ENCODE measurements around the gene PCBP1.

Gene PCBP1

DNA sequence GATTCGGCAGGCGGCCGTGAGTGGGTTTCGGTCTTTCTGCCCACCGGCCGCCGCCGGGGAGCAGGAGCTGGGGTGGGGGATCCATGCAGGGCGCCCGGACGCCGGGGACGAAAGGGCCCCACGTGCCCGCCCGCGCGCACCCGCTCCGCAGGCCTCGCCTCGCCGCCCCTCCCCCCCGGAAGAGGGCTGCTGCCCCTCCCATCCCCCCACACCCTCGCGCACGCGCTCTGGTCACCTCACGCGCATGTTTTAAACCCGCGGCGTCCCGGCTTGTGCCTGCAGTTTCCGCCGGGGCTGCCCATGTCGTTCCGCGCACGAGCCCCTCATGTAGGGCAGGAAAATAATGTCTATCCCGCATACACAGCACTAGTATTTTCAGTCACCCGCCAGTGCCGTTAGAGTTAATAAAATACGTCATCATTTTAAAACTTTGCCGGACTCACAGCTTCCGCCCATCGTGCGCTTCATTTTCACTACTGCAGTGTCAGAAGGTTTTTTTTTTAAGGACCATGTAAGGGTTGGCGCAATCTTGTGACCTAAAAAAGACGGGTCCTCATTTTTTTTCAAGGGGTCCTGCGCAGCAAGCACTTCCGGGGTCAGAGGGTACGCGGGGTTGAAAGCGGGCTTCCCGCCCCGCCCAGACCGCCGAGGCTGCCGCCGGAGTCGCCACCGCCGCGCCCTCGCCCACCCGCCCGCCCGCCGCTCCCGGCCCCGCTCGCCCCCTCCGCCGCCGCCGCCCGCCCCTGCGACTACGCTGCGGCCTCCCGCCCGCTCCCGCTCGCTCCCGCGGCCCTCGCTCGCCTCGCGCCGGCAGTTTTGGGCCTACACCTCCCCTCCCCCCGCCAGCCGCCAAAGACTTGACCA lies at the start of gene PCBP1:
Gene PCBP1, plus strand, starts transcription at position 640 of the 864 bp plus-strand sequence. CDS start 267 bp downstream, outside the sequence.
- Histone ChIP-seq H3K4me1 (ENCODE audit: control insufficient read depth, insufficient read depth, low read length) (peaks cover 43% of the 10 kb centered on the region), H3K36me3 (ENCODE audit: control insufficient read depth, insufficient read depth, low read length) (peaks cover 5% of the 10 kb centered on the region), H3K9me3 (ENCODE audit: control insufficient read depth, low read length) (no peaks in the 10 kb centered on the region), H3K4me3 (ENCODE audit: low read length) (peak within 1 kb of the TSS; percentile 98), H3K9ac (ENCODE audit: low read length) (peak within 1 kb of the TSS; percentile 99), H3K27me3 (ENCODE audit: control insufficient read depth, insufficient read depth, low read length) (no peaks in the 10 kb centered on the region)

DNA sequence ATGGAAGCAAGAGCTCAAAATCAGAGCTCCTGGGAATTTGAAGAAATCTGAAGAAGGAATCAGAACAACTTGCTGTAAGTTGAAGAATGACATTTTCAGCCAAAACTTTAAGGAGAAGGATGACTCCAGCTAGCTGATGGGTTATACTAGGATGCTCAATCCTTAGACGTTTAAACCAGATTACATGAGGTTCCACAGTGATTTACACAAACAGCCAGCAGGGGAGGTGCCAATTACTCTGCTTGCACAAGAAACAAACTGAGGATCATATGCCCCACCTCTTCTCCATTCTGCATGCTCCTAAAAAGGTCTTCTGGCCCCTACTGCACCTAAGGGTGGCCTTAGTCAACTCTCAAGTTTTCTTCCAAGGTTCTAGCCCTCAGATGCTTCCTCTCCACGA lies 47.9 kb upstream of the PCBP1 start:
- Histone ChIP-seq H3K9ac (ENCODE audit: low read length) (no peak overlapping the region), H3K4me1 (ENCODE audit: control insufficient read depth, insufficient read depth, low read length) (peaks cover 44% of the 10 kb centered on the region), H3K4me3 (ENCODE audit: low read length) (no peak overlapping the region), H3K36me3 (ENCODE audit: control insufficient read depth, insufficient read depth, low read length) (no peaks in the 10 kb centered on the region), H3K9me3 (ENCODE audit: control insufficient read depth, low read length) (no peaks in the 10 kb centered on the region), H3K27me3 (ENCODE audit: control insufficient read depth, insufficient read depth, low read length) (no peaks in the 10 kb centered on the region)

DNA sequence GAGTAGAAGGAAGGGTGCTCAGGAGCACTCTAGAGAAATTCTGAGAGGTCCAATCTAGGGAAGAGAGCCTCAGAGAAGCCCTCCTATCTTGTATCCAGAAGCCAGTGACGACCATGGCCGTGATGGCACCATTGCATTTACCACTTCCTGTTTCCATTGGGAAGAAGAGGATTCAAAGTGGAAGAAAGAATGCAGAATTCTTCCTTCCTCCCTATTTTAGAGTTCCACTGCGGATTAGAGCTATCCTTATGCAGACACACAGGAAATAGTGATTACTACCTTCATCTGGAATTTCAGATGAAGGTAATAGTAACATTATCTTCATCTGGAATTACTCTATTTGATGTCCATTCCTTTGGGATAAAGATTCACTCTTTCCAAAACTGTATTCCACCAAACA lies 45.6 kb upstream of the PCBP1 start:
- no peak overlapping the region for H3K9ac ChIP-seq (ENCODE audit: low read length)
- H3K4me1 ChIP-seq (ENCODE audit: control insufficient read depth, insufficient read depth, low read length): peaks cover 29% of the 10 kb centered on the region
- H3K27me3 ChIP-seq (ENCODE audit: control insufficient read depth, insufficient read depth, low read length): no peaks in the 10 kb centered on the region
- H3K9me3 ChIP-seq (ENCODE audit: control insufficient read depth, low read length): no peaks in the 10 kb centered on the region
- no peak overlapping the region for H3K4me3 ChIP-seq (ENCODE audit: low read length)
- H3K36me3 ChIP-seq (ENCODE audit: control insufficient read depth, insufficient read depth, low read length): no peaks in the 10 kb centered on the region

DNA sequence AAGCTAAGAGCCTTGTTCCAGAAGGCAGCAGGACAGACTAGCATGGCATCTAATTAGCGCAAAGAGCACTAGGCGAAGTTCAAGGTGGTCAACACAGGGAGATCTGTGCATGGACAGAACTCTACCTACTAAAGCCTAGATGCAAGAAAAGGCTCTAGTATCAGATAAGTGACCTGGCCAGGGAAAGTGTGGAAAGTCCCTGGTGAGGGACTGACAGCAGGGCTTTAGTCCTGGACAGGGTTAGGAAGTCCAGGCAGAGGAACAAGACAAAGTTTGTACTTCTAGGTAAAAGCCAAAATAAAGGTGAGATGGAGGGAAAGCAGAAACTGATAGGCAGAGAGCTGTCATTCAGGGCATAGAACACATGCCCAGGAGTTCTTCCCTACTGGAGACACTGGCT lies 45.0 kb upstream of the PCBP1 start:
- Histone ChIP-seq H3K27me3 (ENCODE audit: control insufficient read depth, insufficient read depth, low read length) (no peaks in the 10 kb centered on the region), H3K9me3 (ENCODE audit: control insufficient read depth, low read length) (no peaks in the 10 kb centered on the region), H3K36me3 (ENCODE audit: control insufficient read depth, insufficient read depth, low read length) (no peaks in the 10 kb centered on the region), H3K4me1 (ENCODE audit: control insufficient read depth, insufficient read depth, low read length) (peaks cover 29% of the 10 kb centered on the region), H3K9ac (ENCODE audit: low read length) (no peak overlapping the region), H3K4me3 (ENCODE audit: low read length) (no peak overlapping the region)

DNA sequence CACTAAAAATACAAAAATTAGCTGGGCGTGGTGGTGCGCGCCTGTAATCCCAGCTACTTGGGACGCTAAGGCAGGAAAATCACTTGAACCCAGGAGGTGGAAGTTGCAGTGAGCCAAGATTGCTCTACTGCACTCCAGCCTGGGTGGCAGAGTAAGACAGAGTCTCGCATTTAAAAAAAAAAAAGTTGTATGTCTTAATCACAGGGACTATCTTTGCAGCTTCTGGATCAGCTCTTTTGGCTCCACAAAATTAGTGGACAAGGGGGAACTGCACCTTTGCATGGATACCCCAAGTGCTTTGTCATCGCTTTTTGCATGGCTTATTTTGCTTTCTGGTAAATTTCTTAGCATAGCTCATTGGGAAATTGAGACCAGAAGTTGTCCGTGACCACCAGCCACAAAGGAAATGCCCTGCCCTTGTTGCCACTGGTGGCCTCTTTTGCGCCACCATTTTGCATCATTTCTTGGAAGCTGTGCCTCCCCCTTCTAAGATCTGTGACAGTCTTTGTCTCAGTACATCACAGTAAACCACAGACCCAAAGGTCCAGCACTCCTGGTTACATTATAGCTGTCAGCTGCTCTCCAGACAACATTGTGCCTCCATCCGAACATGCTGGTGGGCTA lies 43.9 kb upstream of the PCBP1 start:
- no peak overlapping the region for H3K4me3 ChIP-seq (ENCODE audit: low read length)
- peaks cover 25% of the 10 kb centered on the region for H3K4me1 ChIP-seq (ENCODE audit: control insufficient read depth, insufficient read depth, low read length)
- H3K27me3 ChIP-seq (ENCODE audit: control insufficient read depth, insufficient read depth, low read length): no peaks in the 10 kb centered on the region
- H3K36me3 ChIP-seq (ENCODE audit: control insufficient read depth, insufficient read depth, low read length): no peaks in the 10 kb centered on the region
- no peaks in the 10 kb centered on the region for H3K9me3 ChIP-seq (ENCODE audit: control insufficient read depth, low read length)
- no peak overlapping the region for H3K9ac ChIP-seq (ENCODE audit: low read length)

DNA sequence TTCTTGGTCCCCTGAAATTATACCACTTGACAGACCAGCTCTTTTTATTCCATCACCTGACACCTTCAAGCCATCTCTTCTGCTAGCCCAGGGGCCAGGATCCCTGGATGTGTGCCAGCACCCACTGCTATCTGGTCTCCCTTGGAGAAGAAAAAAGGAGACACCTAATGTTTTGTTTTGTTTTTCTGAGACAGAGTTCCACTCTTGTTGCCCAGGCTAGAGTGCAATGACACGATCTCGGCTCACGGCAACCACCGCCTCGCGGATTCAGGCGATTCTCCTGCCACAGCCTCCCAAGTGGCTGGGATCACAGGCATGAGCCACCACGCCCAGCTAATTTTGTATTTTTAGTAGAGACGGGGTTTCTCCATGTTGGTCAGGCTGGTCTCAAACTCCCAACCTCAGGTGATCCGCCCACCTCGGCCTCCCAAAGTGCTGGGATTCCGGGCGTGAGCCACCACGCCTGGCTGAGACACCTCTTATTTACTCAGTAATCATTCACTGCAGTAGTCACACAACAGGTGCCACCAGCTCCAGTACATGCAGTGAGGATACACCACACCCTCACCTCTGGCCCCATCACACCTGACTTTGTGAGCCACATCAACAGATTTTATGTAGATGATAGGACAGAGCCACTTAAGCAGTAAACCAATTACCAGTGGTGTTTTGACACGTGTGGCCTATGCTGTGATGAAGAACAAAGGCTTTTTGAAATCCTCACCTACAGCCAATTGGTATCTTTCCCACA lies 42.8 kb upstream of the PCBP1 start:
- Histone ChIP-seq H3K9ac (ENCODE audit: low read length) (no peak overlapping the region), H3K27me3 (ENCODE audit: control insufficient read depth, insufficient read depth, low read length) (no peaks in the 10 kb centered on the region), H3K4me3 (ENCODE audit: low read length) (no peak overlapping the region), H3K36me3 (ENCODE audit: control insufficient read depth, insufficient read depth, low read length) (no peaks in the 10 kb centered on the region), H3K4me1 (ENCODE audit: control insufficient read depth, insufficient read depth, low read length) (peaks cover 16% of the 10 kb centered on the region), H3K9me3 (ENCODE audit: control insufficient read depth, low read length) (no peaks in the 10 kb centered on the region)

DNA sequence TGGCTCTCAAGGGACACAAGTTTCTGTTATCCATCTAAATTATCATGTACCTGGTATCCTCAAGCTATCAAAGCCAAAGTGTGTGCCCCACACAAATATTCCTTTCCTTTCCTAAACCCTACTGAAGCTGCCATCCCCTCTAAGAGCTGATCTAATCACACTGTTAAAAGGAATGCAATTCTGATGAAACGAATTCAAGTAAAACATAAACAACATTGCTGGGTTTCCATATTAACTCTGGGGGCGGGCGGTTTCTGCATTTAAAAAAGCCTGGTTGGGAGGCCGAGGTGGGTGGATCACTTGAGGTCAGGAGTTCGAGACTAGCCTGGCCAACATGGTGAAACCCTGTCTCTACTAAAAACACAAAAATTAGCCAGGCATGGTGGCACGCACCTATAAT lies 41.9 kb upstream of the PCBP1 start:
- Histone ChIP-seq H3K9me3 (ENCODE audit: control insufficient read depth, low read length) (no peaks in the 10 kb centered on the region), H3K4me3 (ENCODE audit: low read length) (no peak overlapping the region), H3K27me3 (ENCODE audit: control insufficient read depth, insufficient read depth, low read length) (no peaks in the 10 kb centered on the region), H3K9ac (ENCODE audit: low read length) (no peak overlapping the region), H3K4me1 (ENCODE audit: control insufficient read depth, insufficient read depth, low read length) (peaks cover 16% of the 10 kb centered on the region), H3K36me3 (ENCODE audit: control insufficient read depth, insufficient read depth, low read length) (no peaks in the 10 kb centered on the region)

DNA sequence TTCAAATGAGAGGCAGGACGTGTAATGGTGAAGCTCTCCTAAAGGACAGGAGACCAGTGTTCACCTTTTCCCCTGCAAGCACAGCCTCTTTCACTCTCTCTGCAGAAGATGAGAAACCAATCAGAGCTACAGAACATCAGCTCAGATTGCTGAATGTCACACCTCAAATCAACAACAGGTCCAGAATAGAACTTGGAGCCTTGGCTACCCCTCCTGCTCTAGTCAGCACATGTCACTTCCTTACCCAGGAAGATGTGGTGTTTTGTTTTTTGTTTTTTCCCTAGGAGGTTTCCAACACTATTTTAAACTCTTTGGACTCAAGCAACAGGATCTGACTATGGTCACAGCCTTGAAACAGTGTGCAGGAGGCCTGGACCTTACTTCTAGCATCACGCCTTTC lies 41.3 kb upstream of the PCBP1 start:
- Histone ChIP-seq H3K36me3 (ENCODE audit: control insufficient read depth, insufficient read depth, low read length) (no peaks in the 10 kb centered on the region), H3K27me3 (ENCODE audit: control insufficient read depth, insufficient read depth, low read length) (no peaks in the 10 kb centered on the region), H3K4me3 (ENCODE audit: low read length) (no peak overlapping the region), H3K9ac (ENCODE audit: low read length) (no peak overlapping the region), H3K9me3 (ENCODE audit: control insufficient read depth, low read length) (no peaks in the 10 kb centered on the region), H3K4me1 (ENCODE audit: control insufficient read depth, insufficient read depth, low read length) (peaks cover 16% of the 10 kb centered on the region)

DNA sequence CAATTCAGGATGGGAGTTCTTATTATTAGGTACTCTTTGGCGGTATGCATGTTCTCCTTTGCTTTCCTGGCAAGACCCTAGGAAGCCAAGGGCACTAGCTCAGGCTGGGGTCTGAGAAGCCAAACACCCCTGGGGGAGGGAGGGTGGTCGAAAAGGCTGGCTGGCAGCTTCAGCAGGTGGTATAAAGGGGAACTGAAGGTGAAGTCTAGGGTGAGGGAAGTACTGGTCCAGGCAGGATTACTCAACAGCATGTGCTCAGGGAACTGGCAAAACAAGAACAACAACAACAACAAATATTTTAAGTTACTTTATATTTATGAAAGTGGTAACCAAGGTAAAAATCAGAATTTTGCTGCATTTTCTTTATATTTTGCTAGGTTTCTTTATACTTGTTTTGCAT lies 40.7 kb upstream of the PCBP1 start:
- Histone ChIP-seq H3K4me3 (ENCODE audit: low read length) (no peak overlapping the region), H3K27me3 (ENCODE audit: control insufficient read depth, insufficient read depth, low read length) (no peaks in the 10 kb centered on the region), H3K4me1 (ENCODE audit: control insufficient read depth, insufficient read depth, low read length) (peaks cover 16% of the 10 kb centered on the region), H3K9ac (ENCODE audit: low read length) (no peak overlapping the region), H3K36me3 (ENCODE audit: control insufficient read depth, insufficient read depth, low read length) (no peaks in the 10 kb centered on the region), H3K9me3 (ENCODE audit: control insufficient read depth, low read length) (no peaks in the 10 kb centered on the region)

DNA sequence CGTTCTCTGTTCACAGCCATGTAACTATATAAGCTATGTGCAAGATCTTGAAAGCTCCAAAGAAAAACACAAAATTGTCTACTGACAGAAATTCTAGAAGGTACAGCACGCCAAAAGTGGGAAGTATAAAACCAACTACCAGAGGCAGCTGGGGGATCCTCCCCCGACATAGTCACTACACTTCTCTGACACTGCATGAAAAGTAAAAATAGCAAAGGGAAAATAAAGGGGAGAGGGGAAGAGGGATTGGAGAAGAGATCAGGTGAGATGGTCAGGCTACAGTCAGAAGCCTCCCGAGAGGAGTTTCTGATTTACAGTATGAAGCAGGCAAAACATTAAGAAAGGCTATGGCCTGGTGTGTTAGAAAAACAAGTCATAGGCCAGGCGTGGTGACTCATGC lies 39.8 kb upstream of the PCBP1 start:
- Histone ChIP-seq H3K27me3 (ENCODE audit: control insufficient read depth, insufficient read depth, low read length) (no peaks in the 10 kb centered on the region), H3K36me3 (ENCODE audit: control insufficient read depth, insufficient read depth, low read length) (no peaks in the 10 kb centered on the region), H3K9me3 (ENCODE audit: control insufficient read depth, low read length) (no peaks in the 10 kb centered on the region), H3K4me1 (ENCODE audit: control insufficient read depth, insufficient read depth, low read length) (peaks cover 16% of the 10 kb centered on the region), H3K9ac (ENCODE audit: low read length) (no peak overlapping the region), H3K4me3 (ENCODE audit: low read length) (no peak overlapping the region)

DNA sequence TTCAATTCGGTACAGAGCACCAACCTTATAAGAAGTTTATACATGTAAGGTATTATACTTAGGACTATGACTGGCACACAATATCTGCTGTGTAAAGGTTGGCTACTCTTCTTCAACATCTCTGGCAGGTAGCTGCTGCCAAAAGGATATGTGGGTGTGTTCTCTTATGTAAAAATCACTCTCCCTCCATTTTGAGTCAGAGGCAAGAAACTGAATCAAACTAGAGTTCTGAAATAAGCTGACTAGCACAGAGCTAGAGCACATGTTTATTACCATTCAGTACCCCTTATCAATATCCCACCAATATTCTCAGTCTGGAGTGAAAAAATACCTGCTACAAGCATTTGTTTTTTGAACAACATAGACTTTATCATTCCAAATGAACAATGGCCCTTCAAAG lies 38.0 kb upstream of the PCBP1 start:
- Histone ChIP-seq H3K27me3 (ENCODE audit: control insufficient read depth, insufficient read depth, low read length) (no peaks in the 10 kb centered on the region), H3K9ac (ENCODE audit: low read length) (no peak overlapping the region), H3K4me1 (ENCODE audit: control insufficient read depth, insufficient read depth, low read length) (peaks cover 8% of the 10 kb centered on the region), H3K4me3 (ENCODE audit: low read length) (no peak overlapping the region), H3K9me3 (ENCODE audit: control insufficient read depth, low read length) (no peaks in the 10 kb centered on the region), H3K36me3 (ENCODE audit: control insufficient read depth, insufficient read depth, low read length) (no peaks in the 10 kb centered on the region)
